EL (cell line): ENCODE data around the gene RPL12.

Experiments used
- DNase-seq: peaks from one replicate; pipeline ENCODE4 v3.0.0-alpha.2; 2016

RPL12 gene

DNA sequence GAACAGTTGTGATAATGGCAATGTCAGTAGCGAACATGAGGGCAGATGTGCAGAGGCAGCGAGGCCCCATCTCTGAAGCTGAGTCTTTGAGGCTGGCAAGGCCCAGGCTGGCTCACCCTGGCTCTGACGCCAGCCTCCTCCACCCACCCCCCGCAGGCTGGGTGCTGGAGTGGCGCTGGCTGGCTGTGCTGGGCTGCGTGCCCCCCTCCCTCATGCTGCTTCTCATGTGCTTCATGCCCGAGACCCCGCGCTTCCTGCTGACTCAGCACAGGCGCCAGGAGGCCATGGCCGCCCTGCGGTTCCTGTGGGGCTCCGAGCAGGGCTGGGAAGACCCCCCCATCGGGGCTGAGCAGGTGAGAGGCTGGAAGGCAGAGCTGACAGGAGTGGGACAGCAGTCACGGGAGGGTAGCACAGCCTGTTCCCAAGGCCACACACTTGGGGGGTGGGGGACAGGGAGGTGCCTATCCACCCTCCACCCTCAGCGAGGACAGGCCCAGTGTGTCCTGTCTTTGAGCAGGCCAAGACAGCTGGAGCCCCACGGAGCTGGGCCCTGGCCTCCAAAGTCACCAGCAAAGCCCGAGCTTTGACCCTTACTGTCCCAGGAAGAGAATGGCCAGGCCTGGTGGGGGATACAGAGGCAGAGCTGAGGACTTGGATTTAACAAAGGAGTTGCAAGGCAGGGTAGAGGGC is 48.7 kb downstream of the RPL12 start:
- DNase-seq = no peak

DNA sequence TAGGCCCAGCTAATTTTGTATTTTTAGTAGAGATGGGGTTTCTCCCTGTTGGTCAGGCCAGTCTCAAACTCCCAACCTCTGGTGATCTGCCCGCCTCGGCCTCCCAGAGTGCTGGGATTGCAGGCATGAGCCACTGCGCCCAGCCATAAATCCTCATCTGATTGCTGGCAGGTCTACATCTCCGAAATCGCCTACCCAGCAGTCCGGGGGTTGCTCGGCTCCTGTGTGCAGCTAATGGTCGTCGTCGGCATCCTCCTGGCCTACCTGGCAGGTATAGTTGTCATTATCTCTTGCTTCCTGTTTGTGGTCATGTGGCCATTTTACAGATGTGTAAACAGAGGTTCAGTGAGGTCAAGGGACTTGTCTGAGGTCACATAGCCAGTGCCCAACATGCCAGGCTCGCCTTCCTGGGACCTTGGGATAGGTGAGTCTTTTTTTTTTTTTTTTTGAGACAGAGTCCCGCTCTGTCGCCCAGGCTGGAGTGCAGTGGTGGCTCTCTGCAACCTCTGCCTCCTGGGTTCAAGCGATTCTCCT is 51.4 kb downstream of the RPL12 start:
- DNase-seq = no peak

DNA sequence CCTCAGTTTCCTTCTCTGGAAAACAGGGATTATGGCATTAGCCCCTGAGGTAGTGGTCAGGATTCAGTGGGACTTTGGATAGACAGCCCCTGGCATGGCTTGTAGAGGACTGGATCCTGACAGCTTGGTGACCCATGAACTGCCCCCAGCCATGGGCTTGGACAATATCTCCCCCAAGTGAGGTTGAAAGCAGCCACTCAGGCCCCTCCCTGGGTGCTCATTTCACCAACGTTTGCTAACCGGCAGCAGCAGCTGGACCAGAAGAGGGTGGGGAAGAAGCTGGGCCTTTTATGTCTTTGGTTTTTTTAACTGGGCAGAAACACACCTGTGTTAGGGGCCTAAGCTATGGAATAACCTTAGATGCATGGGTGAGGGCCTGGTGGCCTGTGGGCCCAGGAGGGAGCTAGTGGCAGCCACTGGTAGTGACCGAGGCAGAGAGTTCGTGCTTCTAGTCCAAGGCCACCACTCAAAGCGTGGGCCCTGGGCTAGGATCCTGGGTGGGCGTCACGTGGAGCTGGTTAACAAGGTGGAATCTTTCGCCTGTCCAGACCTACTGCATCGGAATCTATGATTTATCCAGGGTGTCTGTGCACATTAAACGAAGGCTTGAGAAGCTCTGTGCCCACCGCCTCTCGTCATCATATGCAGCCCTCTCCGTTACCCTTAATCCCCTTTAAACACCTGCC is 52.3 kb downstream of the RPL12 start:
- DNase-seq = no peak

DNA sequence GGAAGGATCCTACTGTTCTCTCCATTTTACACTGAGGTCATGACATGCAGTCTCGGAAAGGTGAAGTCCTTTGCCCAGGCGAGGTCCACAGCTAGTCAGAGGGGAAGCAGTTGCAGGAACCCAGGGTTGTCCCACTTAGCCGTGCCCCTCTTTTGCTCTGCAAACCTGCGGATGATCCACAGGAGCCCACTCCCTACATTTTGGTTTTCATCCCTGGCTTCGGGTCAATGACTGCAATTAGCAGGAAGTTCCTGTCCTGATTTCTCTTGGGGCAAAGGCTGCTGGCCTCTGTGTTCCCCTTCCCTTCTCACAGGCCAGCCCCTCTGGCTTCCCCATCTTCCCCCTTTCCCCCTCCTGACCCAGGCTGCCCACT is 52.9 kb downstream of the RPL12 start:
- no peak for DNase-seq
